Umbilical cord (tissue), 2 donors: ENCODE results near the gene TDRD15. TPM values are rescaled to one million over a fixed set of nuclear protein-coding genes. Genes with fewer than 3 reads are reported as not detected.
"Not testable (repeated sequence)": the region's sequence is repeated elsewhere in the genome, so short reads cannot be mapped to it uniquely, and the experiment has no call there.

Source experiments
- DNase-seq: peaks from one replicate; pipeline ENCODE4 v3.0.0-alpha.2; 2015; ENCODE audit warnings: low spot score
- total RNA-seq: library from RNA; depleted of rRNA; stranded (reverse); fragments of >200 nt; gene quantifications from one replicate; pipeline ENCODE4 v1.2.3, GENCODE V29; 2014; ENCODE audit warnings: low replicate concordance; ENCODE audit not compliant: insufficient read depth

TDRD15 gene
- 5.3 TPM for total RNA-seq

DNA sequence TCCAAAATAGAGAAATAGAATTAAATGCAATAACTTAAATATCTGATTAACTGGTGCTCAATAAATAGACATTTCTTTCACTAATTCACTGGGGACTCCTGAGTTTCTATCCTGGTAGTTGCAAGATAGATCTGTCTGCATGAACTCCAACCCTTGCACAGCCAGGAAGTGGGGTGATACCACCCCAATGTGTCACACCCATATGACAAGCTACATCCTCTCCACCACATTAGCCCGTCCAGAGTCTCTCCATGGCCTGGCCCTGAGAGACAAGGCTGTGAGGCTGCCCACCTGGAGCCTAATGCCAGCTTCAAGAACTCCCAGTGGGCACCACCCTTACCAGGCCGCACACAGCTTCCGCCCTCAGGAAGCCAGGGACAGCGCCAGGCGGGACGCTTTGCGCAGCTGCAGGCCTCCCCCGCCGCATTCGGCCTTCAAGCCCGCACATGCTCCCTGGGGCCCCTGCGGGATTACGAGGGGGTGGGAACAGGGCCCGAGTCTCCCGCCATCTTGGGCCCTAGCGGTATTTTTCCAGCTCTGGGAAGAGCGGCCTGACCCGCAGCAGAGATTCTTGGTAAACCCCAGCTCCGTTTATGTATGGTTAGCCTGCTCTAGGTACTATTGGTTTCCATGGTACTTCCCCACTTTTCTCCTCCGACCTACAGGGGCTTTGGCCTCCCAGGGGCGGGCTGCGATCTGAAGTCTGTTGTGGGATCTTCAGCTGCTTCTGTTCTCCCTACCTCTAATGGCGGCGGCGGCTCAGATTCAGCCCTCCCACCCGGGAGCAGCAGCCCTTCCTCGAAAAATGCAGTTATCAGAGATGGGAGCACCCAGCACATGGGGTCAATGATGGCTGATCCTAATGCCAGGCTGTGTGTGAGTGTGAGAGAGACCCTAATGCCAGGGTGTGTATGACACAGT, at the start of gene TDRD15:
TDRD15 (plus strand) TSS at position 496 of the 921 bp plus-strand sequence. CDS start 13,500 bp downstream, outside the sequence.
- no peak for DNase-seq

DNA sequence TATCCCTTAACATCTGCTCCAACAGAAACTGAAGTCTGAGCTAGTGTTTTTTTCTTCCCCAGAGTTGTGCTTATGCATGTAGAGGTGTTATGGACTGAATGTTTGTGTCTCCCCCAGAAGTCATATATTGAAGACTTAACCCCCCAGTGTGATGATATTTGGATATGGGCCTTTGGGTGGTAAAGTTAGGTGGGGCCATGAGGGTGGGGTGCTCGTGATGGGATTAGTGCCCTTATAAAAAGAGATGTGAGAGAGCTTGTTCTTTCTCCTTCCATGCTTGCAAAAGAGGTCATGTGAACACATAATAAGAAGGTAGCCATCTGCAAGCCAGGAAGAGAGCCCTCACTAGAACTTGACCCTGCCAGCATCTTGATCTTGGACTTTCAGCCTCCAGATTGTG, 45.5 kb upstream of the TDRD15 start:
- no peak for DNase-seq

DNA sequence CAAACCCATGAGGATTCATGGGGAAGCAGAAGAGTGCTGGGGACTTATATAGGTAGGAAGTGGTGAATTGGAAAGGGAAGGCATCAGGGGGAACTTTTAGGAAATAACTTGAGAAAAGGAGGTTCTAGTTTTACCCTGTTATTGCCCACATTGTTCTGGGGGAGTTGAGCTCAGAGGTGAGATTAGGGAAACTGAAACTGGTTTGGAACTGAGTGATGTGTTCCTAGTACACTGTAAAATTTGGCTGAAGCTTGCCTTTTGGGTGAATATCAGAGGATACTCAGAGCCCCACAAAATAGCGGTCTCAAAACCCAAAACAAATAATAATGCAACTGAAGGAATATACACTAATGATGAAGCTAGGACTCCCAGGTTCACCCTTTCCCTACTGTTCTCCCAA, 40.3 kb upstream of the TDRD15 start:
- DNase-seq, result no peak

- no peak for DNase-seq
Measured at GRCh38 chr2:21084401-21084800, 39.4 kb upstream of the TDRD15 start.

DNA sequence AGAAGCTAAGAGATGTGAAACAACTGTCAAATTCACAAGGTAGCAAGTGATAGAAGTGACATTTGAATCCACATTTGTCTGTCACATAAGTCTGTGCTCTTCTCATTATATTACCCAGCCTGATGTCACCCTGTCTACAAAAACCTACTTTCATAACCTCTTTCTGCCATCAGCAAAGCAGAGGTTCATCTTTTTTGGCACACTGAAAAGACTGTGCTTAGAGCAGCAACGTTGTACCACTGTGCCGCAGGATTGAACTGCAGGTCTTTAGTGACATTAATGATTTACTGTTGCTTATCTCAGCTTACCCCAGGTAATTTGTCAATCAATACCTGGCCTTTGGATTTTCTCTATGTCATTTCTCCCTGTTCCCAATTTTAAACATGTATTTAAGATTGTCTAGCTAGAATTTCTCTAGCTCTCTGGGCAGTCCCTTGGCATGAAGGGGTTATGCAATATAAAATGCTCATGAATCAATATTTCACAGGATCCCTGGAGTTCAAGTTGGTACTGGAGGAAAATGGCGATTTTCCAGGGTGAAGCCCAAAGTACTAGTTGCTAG, 31.4 kb upstream of the TDRD15 start:
- no peak for DNase-seq

DNA sequence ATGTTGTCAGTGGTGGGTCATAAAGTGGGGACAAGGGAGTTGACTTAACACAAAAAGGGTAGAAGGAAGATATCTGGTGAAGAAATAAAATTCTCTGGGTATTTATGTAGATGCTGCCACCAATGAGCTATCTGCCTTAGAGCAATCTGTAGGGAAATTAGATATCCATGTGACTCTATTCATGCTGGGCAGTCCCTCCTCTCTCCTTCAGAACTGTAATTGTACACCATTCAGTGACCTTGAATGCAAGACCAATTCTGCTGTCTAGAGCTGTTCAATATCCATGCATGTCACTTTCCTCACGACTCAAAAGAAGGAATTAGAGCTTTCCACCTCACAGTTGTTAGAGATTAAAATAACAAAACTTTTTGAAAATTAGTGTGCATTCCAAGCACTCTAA, 28.6 kb upstream of the TDRD15 start:
- no peak for DNase-seq

GRCh38 chr2:21095714-21096113, 28.1 kb upstream of the TDRD15 start:
- no peak for DNase-seq

DNA sequence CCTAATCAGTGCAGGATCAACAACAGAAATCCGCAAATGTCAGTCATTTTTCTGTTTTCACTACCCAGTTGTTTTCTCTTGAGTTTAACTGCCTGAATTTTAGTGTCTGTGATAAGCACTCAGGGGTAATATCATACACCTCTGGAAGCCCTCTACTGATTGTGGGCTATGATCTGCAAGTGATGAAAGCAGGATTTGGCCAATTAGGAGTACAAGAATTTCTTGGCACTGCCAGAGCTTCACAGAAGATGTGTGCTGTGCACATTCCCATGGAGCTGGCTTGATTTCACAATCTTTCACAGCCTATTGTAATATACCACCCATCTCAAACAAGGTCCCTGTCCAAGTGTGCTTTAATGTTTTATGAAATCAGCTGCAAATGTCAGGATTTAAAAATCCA, 27.3 kb upstream of the TDRD15 start:
- peak; percentile 2 for DNase-seq

- no peak for DNase-seq
Measured at GRCh38 chr2:21097331-21097730, 26.4 kb upstream of the TDRD15 start.

GRCh38 chr2:21098294-21098693, 25.5 kb upstream of the TDRD15 start:
- no peak for DNase-seq

GRCh38 chr2:21099281-21099907, 24.4 kb upstream of the TDRD15 start:
- DNase-seq, result no peak

DNA sequence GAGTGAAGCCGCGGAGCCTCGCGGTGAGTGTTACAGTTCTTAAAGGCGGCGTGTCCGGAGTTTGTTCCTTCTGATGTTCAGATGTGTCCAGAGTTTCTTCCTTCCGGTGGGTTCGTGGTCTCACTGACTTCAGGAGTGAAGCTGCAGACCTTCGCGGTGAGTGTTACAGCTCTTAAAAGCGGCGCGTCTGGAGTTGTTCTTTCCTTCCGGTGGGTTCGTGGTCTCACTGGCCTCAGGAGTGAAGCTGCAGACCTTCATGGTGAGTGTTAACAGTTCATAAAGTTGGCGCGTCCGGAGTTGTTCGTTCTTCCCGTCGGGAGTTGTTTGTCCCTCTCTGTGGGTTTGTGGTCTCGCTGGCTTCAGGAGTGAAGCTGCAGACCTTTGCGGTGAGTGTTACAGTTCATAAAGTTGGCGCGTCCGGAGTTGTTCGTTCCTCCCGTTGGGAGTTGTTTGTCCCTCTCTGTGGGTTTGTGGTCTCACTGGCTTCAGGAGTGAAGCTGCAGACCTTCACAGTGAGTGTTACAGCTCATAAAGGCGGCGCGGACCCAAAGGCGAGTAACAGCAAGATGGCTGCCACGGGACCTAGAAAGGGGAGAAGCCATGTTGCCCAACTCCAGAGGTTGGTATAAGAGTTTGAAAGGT, 22.1 kb upstream of the TDRD15 start:
- DNase-seq, result not testable (repeated sequence)

DNA sequence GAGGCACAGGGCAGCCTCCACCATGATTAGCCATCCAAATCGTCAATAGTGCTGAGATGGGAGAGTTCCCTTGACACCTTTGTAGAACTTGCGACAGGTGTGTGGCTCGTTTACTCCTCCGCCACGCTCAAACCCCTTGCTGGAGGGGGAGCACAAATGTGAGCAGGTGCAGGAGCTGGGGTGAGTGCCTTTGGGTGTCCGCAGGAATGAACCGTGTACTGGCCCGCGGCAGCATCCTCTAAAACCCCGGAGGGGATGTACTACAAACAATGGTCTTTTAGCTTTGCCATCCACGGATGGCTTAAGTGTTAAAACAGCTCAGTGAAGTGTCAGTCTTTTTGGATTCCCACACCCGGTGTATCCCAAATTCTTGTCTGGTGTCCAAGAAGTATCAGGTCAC, 21.4 kb upstream of the TDRD15 start:
- DNase-seq, result no peak

GRCh38 chr2:21103274-21103891, 20.4 kb upstream of the TDRD15 start:
- DNase-seq, result no peak

GRCh38 chr2:21104030-21104660, 19.6 kb upstream of the TDRD15 start:
- no peak for DNase-seq

DNA sequence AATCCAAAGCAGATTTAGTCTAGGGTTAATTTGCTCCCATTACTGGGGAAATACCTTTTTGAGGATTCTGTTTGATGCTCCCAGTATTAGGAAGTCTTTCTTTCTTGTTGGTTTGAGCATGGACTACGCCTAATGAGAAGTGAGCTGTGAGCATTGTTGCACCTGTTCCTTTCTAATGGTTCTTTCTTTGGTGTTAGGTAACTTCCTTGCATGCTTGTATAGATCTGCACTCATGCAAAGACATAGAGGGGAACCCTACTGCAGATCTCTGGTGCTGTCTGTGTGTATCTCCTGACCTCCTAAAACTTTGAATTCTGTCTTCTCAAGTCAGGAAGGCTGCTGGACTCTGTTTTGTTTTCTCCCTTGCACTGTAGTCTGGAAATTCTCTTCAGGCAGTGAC, 12.8 kb upstream of the TDRD15 start:
- no peak for DNase-seq

DNA sequence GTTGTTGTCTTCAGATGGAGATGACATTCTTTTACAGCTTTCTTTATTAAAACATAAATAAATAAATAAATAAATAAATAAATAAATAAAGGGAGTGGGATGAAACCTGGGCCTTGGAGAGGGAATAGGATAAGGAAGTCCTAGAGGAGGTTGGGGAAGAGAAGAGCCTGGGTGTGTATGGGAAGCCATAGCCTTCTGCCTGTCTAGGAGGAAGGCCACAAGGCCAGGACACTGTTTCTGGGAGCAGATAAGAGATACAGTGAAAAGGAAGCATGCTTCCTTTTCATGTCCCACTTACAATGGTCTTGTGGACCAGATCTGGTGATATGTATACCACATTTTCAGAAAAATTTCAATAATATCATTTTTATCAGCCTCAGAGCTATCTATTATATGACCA, 6.1 kb upstream of the TDRD15 start:
- DNase-seq, result no peak

GRCh38 chr2:21118302-21118920, 5.4 kb upstream of the TDRD15 start:
- peak; percentile 10 for DNase-seq

GRCh38 chr2:21131861-21132260, 8.1 kb downstream of the TDRD15 start:
- DNase-seq, result no peak

DNA sequence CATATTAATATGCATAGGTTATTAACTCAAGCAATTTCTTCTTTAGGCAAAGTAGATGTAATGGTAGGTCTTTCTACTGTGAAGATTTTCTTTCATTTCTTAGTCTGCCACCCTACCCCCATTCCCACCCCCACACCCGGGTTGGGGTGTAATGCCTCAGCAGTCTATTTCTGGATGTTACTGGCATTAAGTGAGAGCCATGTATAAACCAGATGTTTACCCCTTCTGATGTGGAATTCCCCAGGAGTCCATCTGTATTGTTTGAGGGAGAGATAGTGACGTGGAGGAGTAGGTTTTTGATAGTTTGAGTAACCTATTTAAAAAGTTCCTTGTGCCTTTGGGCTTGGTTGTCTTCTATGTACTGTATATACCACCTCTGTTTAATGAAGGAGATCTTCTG, 11.8 kb downstream of the TDRD15 start:
- DNase-seq, result no peak

GRCh38 chr2:21142149-21142548, 18.4 kb downstream of the TDRD15 start:
- peak; percentile 9 for DNase-seq
